Transverse colon (tissue), 4 donors: Measurements from ENCODE around the gene LRBA. TPM values are rescaled to one million over a fixed set of nuclear protein-coding genes. Genes with fewer than 3 reads are reported as not detected.

Source experiments
- DNase-seq: peaks from one replicate; pipeline ENCODE4 v3.0.0-alpha.2; 2019
- H3K27ac ChIP-seq, 4 donors: fragments of 200-600 bp; sonication (generic); 2 replicates each; pipeline ENCODE4 v1.5.1; 2016 to 2018; ENCODE audit warnings: inconsistent platforms in 4 of 4
- H3K27me3 ChIP-seq: fragments of 200-600 bp; sonication (generic); 2 replicates; pipeline ENCODE4 v1.5.1; 2017; ENCODE audit warnings: inconsistent platforms
- H3K36me3 ChIP-seq, 4 donors: fragments of 200-600 bp; sonication (generic); 2 replicates each; pipeline ENCODE4 v1.5.1; 2017 to 2019; ENCODE audit warnings: inconsistent platforms in 4 of 4
- H3K4me1 ChIP-seq, 4 donors: fragments of 200-600 bp; sonication (generic); 2 replicates each; pipeline ENCODE4 v1.5.1; 2017 to 2020; ENCODE audit warnings: inconsistent platforms in 4 of 4
- H3K4me3 ChIP-seq, 4 donors: fragments of 200-600 bp; sonication (generic); 1 replicate in 1 of 4; 2 replicates in 3 of 4; pipeline versions ENCODE4 v1.5.1 to v1.6.1; 2017 to 2019; ENCODE audit warnings: inconsistent platforms in 4 of 4
- H3K9me3 ChIP-seq, 2 donors: fragments of 200-600 bp; sonication (generic); 2 replicates each; pipeline ENCODE4 v1.5.1; 2017 to 2019; ENCODE audit warnings: inconsistent platforms in 2 of 2
- EP300 ChIP-seq: sonication (generic); formaldehyde crosslinking; IDR thresholded peaks from one replicate; pipeline ENCODE4 v1.6.1; 2017; ENCODE audit warnings: antibody characterized with exemption, low read depth
- POLR2A ChIP-seq: fragments of 450-650 bp; IDR thresholded peaks from one replicate; pipeline ENCODE4 v1.6.1; 2016; ENCODE audit warnings: antibody characterized with exemption, mild to moderate bottlenecking, moderate library complexity
- POLR2AphosphoS5 ChIP-seq, 3 donors: sonication (generic); formaldehyde crosslinking; IDR thresholded peaks; one replicate each; pipeline ENCODE4 v1.6.1; 2016; ENCODE audit warnings: antibody characterized with exemption in 3 of 3
- WGBS, 2 donors: methylation state at CpG; one replicate each; pipeline ENCODE4 v1.1.5; 2018; ENCODE audit warnings: low coverage in 1 of 2; 5-methylcytosine and 5-hydroxymethylcytosine counted together
- in situ Hi-C, 4 donors: fragments of 200-750 bp; cut with MboI; loops; one replicate each; pipeline versions ENCODE4 v1.15.0 to v1.15.1; 2017; ENCODE audit warnings: low sequenced_read_pairs in 3 of 4, low pct_ligation_motif_present in 1 of 4, low pct_unique_long_range_greater_than_20kb in 1 of 4
- intact Hi-C: fragments of 100-400 bp; cut with DNase I; formaldehyde crosslinking; loops from one replicate; pipeline ENCODE4 v1.15.1; 2023; ENCODE audit warnings: low total_unique reads
- total RNA-seq, 4 donors: library from RNA; depleted of rRNA; stranded (reverse); fragments of >200 nt; gene quantifications; one replicate each; pipeline ENCODE4 v1.1.0, GENCODE V29; 2016
- TF ChIP-seq, protein P1 (sequence below), 5 experiments: fragments of 200-600 bp in 3 of 5; fragments of 450-650 bp in 2 of 5; sonication (generic) in 3 of 5; IDR thresholded peaks; 1 replicate in 2 of 5; 2 replicates in 3 of 5; pipeline ENCODE4 v1.5.1; 2016 to 2017; ENCODE audit warnings: antibody characterized with exemption in 5 of 5, inconsistent platforms in 3 of 5, mild to moderate bottlenecking in 2 of 5, moderate library complexity in 1 of 5

Gene LRBA
- total RNA-seq, 4 donors from 2014 or later, result 82.7 to 125 (median 112) TPM

DNA sequence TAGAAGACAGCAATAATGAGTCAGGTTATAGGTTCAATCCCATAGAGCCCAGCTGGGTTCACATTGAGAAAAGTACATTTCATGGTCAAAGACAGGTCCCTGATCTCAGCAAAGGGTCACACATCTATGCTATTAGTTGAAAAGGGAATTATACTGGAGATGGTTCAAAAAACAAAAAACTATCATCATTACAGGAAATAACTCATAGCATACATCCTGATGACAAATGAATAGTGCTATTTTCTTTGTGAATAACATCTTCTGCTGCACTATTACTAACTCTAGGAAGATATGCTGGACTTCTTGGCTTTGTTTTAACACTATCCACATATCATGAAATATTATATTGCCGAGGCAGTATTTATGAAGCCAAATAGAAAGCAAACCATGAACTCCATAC, 635.6 kb downstream of the LRBA start:
- WGBS, 2 donors, result 90 to 100% methylated on average over 1 of the region's 1 CpG
- no peaks in the 10 kb centered on the region for H3K9me3 ChIP-seq
- H3K27ac ChIP-seq, result no peak overlapping the region
- H3K27me3 ChIP-seq, result no peaks in the 10 kb centered on the region
- intact Hi-C loops, result no loop called here
- DNase-seq, result no peak
- H3K4me3 ChIP-seq, result no peak overlapping the region
- in situ Hi-C loops, result no loop called here
- H3K36me3 ChIP-seq, result no peaks in the 10 kb centered on the region
- no peaks in the 10 kb centered on the region for H3K4me1 ChIP-seq
- TF ChIP-seq EP300, result no peak
- no peak for TF ChIP-seq POLR2AphosphoS5 (IDR thresholded peaks at IDR 0.05)
- TF ChIP-seq POLR2A, result no peak
- TF ChIP-seq, protein P1, sequence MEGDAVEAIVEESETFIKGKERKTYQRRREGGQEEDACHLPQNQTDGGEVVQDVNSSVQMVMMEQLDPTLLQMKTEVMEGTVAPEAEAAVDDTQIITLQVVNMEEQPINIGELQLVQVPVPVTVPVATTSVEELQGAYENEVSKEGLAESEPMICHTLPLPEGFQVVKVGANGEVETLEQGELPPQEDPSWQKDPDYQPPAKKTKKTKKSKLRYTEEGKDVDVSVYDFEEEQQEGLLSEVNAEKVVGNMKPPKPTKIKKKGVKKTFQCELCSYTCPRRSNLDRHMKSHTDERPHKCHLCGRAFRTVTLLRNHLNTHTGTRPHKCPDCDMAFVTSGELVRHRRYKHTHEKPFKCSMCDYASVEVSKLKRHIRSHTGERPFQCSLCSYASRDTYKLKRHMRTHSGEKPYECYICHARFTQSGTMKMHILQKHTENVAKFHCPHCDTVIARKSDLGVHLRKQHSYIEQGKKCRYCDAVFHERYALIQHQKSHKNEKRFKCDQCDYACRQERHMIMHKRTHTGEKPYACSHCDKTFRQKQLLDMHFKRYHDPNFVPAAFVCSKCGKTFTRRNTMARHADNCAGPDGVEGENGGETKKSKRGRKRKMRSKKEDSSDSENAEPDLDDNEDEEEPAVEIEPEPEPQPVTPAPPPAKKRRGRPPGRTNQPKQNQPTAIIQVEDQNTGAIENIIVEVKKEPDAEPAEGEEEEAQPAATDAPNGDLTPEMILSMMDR (IDR thresholded peaks at IDR 0.05), result no peak

DNA sequence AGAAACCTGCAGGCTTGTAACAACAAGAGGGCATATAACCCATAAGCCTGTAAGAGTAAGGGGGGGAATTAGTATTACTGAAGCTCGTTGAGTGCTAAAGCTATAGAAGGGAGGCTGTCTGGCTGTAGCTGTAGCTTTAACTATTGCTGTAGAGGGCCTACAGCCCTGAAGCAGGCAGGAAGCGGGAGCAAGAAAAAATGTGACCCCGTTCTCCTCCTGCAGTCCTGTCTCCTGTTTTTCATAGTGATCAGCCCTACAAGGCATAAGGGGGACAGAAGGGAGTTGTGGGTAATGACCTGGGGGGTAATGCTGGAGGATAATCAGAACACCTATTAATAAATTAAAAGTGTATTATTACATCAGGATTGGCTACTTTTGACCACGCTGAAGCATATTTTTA, 640.1 kb downstream of the LRBA start:
- H3K27me3 ChIP-seq, result no peaks in the 10 kb centered on the region
- no peak overlapping the region for H3K4me3 ChIP-seq
- intact Hi-C loops, result no loop called here
- DNase-seq, result no peak
- peaks cover 0 to 3% (median 0%) of the 10 kb centered on the region in 4 donors for H3K36me3 ChIP-seq
- in situ Hi-C loops, result no loop called here
- H3K9me3 ChIP-seq, result no peaks in the 10 kb centered on the region
- no peaks in the 10 kb centered on the region for H3K4me1 ChIP-seq
- 90 to 100% methylated on average over 2 to 4 of the region's 4 CpGs for WGBS, 2 donors
- no peak overlapping the region for H3K27ac ChIP-seq
- TF ChIP-seq, protein P1 (IDR thresholded peaks at IDR 0.05), result no peak
- TF ChIP-seq EP300, result no peak
- TF ChIP-seq POLR2A, result no peak
- no peak for TF ChIP-seq POLR2AphosphoS5 (IDR thresholded peaks at IDR 0.05)

DNA sequence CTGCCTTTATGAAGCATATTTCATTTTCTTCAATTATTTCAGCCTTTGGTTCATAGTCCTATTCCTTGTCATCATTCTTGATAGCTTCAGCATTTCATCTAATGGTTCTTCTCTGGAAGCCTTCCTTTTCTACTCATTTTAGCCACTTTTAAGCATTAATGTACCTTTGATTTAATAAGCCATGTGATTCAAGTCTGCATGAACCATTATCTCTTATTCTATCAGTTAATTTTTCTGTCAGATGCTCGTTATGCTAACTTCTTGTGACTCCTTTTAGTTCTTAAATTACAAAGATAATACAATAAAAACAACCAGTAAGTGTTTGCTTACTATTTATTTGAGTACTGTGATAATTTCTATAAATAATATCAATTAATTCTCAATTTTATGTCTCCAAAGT, 643.2 kb downstream of the LRBA start:
- DNase-seq, result no peak
- 88 to 90% methylated on average over 1 of the region's 1 CpG for WGBS, 2 donors
- H3K36me3 ChIP-seq, result peaks cover 0 to 3% (median 2%) of the 10 kb centered on the region in 4 donors
- in situ Hi-C loops (no loop called here), intact Hi-C loops (no loop called here)
- no peak overlapping the region for H3K4me3 ChIP-seq
- H3K27me3 ChIP-seq, result no peaks in the 10 kb centered on the region
- TF ChIP-seq POLR2A (no peak), EP300 (no peak), POLR2AphosphoS5 (IDR thresholded peaks at IDR 0.05) (no peak)
- TF ChIP-seq, protein P1 (IDR thresholded peaks at IDR 0.05), result no peak
- H3K4me1 ChIP-seq, result peaks cover 0 to 7% (median 3%) of the 10 kb centered on the region in 4 donors
- no peaks in the 10 kb centered on the region for H3K9me3 ChIP-seq
- no peak overlapping the region for H3K27ac ChIP-seq

DNA sequence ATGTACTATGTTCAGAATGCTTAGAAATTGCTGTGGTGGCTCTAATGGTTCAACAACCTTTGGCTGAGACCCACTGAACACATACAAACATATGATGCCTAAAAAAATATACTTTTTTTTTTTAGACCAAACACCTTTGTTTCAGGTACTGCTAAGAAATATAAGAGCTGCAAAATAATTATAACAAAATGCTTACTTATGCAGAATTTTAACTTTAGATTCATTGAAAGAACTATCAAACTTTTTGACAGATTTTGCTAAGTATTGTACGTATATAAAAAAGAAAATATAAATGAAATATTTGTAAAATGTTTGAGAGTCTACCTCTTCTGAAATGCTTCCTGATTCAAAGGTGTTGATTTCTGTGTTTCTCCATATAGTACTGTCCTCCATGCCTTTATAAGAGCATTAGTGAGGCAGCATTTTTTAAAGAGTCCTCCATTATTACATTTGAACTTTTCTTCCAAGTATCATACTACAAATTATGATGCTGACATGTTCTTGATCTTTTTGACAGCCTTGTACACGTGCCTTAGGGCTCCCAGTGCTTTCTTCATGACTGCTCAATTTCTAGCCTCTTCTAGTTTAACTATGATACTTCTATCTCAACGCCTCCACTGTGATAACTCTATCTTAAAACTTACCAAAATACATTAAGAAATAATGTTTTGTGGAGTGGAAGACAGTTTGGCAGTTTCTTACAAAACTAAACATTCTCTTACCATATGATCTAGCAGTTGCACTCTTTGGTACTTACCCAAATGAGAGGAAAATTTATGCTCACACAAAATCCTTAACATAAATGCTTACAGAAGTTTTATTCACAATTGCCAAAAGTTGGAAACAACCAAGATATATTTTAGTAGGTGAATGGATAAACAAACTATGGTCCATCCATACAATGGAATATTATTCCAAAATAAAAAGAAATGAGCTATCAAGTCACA, 645.4 kb downstream of the LRBA start:
- H3K27ac ChIP-seq, result peak overlapping the region in 2 of 4 donors; percentile 56 to 57
- peaks cover 0 to 7% (median 3%) of the 10 kb centered on the region in 4 donors for H3K4me1 ChIP-seq
- TF ChIP-seq, protein P1 (IDR thresholded peaks at IDR 0.05), result no peak
- TF ChIP-seq EP300, result no peak
- no peak for TF ChIP-seq POLR2AphosphoS5 (IDR thresholded peaks at IDR 0.05)
- peaks cover 0 to 3% (median 2%) of the 10 kb centered on the region in 4 donors for H3K36me3 ChIP-seq
- H3K4me3 ChIP-seq, result no peak overlapping the region
- in situ Hi-C loops, result no loop called here
- intact Hi-C loops, result no loop called here
- H3K27me3 ChIP-seq, result no peaks in the 10 kb centered on the region
- DNase-seq, result no peak
- WGBS, 2 donors, result 81 to 88% methylated on average over 3 of the region's 3 CpGs
- no peaks in the 10 kb centered on the region for H3K9me3 ChIP-seq
